WI38 (cell line): Measurements from ENCODE around the gene MAPK11.

ENCODE experiments used
- H3K4me3 ChIP-seq: 2 replicates; pipeline ENCODE4 v1.5.1; 2011; ENCODE audit warnings: low read depth, mild to moderate bottlenecking, control low read depth, low read length
- TF ChIP-seq, protein P1 (sequence below): IDR thresholded peaks from 2 replicates; pipeline ENCODE4 v1.5.1; 2012; ENCODE audit warnings: low read depth, mild to moderate bottlenecking, control low read depth, low read length

The MAPK11 gene

DNA sequence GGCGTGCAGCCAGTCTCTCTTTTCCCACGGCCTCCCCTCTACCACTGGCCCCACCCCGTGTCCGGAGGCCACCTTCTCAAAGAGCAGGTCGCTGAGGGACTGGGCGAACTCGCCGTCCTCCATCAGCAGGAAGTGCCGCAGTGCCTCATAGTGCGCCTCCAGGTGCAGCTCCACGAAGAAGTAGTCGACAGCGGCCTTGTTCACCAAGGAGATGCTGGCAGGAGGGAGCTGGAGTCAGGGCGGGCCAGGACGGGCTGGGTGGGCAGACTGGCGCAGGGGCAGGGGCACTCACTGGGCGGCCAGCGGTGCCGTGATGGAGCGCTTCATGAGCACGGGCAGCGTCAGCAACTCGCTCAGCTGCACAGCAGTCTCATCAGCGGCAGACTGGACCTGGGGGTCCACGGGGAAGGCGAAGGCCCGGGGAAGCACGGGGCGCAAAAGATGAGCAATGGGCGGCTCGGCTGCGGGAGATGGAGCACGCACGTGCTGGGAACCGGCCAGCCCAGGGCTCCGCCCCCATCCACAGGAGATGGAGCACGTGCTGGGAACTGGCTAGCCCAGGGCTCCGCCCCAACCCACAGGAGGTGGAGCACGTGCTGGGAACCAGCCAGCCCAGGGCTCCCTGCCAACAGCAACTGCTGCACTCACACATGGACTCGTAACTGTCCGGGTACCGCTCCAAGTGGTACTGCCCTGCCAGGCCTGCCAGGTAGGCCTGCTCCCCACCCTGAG, 51.0 kb downstream of the MAPK11 start:
- TF ChIP-seq, protein P1, sequence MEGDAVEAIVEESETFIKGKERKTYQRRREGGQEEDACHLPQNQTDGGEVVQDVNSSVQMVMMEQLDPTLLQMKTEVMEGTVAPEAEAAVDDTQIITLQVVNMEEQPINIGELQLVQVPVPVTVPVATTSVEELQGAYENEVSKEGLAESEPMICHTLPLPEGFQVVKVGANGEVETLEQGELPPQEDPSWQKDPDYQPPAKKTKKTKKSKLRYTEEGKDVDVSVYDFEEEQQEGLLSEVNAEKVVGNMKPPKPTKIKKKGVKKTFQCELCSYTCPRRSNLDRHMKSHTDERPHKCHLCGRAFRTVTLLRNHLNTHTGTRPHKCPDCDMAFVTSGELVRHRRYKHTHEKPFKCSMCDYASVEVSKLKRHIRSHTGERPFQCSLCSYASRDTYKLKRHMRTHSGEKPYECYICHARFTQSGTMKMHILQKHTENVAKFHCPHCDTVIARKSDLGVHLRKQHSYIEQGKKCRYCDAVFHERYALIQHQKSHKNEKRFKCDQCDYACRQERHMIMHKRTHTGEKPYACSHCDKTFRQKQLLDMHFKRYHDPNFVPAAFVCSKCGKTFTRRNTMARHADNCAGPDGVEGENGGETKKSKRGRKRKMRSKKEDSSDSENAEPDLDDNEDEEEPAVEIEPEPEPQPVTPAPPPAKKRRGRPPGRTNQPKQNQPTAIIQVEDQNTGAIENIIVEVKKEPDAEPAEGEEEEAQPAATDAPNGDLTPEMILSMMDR: no peak
- no peak overlapping the region for H3K4me3 ChIP-seq

DNA sequence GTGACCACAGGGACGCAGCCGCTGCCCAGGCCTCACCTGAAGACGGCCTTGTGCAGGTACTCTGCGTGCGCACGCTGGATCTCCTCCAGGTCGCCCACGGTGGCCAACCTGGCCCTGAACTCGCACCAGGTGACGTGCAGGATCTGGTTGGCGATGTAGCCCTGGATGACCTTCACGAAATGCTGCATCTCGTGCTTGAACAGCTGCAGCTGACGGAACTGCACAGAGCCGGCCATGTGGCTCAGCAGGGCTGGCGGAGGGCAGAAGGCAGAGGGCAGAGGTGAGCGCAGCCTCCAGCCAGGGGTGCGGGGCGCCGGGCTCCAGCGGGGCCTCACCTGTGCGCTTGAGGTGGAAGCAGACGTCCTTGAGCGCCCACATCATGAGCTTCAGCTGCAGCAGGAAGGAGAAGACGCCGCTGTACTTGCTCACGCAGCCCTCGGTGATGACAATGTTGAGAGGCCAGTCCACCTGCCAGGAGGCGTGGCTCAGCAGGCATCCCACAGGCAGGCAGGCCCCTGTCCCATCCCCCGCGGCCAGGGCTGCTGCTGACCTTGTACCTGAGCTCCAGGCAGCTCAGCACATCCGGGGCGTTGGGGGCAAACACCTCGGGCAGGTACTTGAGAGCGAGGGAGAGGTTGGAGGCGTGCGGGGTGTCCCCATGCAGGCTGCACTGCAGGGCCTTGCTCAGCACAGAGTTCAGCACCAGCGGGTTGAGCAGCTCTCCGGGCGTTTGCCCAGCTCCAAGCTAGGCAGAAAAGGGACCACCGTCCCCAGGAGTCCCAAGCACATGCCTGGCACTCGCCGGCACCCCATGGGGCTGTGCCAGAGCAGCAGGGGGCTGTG, 51.8 kb downstream of the MAPK11 start:
- H3K4me3 ChIP-seq: no peak overlapping the region
- TF ChIP-seq, protein P1: no peak

DNA sequence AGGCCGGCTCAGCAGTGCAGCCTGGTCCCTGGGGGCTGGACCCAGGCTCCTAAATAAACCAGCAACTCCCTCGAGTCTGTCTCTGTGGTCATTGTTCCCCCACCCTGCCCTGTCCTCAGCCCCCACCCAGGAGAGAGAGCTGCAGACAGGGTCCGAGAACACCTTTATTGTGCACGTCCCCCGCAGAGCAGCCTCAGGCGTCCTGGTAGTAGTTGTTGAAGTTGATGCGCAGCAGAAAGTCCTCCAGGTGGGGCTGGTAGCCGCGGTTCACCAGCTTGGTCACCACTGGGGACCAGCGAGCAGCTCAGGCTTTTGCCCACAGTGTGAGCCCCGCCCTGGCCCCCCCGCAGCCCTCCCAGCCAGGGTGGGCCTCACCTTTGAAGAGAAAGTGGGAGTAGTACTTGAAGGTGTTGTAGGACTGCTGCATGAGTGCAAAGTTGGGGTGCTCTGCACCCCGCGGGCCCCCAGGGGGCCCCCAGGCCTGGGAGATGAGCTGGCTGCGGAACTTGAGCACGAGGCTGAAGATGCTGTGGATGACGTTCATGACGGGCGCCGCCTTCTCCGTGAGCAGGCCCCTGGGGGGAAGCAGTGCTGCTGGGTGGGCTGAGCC, 52.5 kb downstream of the MAPK11 start:
- no peak overlapping the region for H3K4me3 ChIP-seq
- TF ChIP-seq, protein P1: no peak

DNA sequence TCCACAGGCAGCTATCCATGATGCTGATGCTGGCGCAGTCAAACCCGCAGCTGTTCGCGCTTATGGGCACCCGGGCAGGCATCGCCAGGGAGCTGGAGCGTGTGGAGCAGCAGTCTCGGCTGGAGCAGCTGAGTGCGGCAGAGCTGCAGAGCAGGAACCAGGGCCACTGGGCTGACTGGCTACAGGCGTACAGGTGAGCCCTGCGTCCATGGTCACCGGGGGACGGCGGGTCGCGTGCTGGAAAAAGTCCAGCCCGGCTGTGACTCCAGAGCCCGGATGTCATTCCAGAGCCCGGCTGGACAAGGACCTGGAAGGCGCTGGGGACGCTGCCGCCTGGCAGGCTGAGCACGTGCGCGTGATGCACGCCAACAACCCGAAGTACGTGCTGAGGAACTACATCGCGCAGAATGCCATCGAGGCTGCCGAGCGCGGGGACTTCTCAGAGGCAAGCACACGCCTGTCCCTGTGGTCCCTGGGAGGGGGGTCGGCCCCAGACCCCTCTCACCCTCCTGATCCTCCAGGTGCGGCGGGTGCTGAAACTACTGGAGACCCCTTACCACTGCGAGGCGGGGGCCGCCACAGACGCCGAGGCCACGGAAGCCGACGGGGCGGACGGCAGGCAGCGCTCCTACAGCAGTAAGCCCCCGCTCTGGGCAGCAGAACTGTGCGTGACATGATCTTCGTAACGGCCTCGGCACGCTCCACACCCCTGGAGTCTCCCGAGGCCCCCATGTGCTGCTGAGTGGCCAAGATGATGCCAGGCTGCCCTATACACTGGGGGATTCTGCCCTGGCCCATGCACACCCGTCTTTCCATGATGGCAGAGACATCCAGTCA, 53.3 kb downstream of the MAPK11 start:
- H3K4me3 ChIP-seq: no peak overlapping the region
- TF ChIP-seq, protein P1: no peak

DNA sequence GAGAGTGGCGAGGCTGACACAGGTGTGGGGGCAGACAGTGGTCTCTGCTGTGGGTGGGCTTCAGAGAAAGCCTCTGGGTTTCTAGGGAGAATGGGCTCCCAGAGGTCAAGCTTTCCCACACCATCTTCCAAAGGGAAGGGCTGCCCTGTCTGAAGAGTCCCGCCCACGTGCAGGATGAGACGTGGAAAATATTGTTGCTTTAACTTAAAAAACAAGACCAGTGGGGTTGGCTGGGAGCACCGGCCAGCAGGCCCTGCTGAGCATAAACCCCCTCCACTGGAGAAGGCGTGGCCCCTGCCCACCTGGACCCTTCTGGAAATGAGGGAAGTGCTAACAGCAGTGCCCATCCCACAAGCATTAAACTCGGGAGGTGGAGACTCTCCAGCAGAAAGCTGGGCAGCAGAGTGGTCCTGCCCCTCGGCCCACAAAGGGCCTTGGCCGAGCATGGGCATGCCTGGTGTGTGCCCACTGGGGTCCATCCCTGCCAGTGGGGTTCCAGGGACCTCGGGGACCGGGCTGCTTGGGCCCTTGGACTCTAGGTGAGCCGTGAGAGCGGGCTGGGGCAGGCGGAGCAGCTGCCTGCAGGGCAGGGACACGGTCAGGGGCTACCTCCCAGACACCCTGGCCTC, 54.0 kb downstream of the MAPK11 start:
- TF ChIP-seq, protein P1: no peak
- no peak overlapping the region for H3K4me3 ChIP-seq

DNA sequence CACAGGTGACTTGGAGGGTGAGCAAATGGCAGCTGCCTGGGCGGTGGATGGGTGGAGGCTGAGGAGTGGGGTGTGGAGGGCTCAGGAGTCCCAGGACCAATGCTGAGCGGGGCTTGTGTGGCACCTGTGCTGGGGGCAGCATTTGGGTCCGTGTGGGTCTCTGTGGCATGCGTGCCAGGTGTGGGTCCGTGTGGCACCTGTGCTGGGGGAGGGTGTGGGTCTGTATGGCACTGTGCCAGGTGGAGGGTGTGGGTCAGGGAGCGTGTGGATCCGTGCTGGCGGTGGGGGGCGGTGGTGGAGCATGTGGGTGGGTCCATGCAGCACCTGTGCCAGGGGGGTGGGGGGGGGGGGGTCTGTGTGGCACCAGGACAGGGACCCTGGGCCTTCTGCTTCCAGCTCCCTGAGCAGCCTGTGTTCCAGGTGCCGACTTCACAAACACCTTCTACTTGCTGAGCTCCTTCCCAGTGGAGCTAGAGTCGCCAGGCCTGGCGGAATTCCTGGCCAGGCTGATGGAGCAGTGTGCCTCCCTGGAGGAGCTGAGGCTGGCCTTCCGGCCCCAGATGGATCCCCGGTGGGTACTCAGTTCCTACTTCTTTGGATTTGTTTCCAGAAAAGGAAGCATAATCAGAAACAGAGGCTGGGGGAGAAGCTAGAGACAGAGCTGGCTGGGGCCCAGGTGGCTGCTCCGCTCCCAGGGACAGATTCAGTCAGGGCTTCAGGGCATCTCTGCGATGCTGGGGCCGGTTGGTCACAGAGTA, 54.7 kb downstream of the MAPK11 start:
- TF ChIP-seq, protein P1: no peak
- no peak overlapping the region for H3K4me3 ChIP-seq
